EH (cell line): ENCODE results near the gene TRIM59.

Experiments used
- DNase-seq: peaks from one replicate; pipeline ENCODE4 v3.0.0-alpha.2; 2015; ENCODE audit warnings: low read depth

The TRIM59 gene

DNA sequence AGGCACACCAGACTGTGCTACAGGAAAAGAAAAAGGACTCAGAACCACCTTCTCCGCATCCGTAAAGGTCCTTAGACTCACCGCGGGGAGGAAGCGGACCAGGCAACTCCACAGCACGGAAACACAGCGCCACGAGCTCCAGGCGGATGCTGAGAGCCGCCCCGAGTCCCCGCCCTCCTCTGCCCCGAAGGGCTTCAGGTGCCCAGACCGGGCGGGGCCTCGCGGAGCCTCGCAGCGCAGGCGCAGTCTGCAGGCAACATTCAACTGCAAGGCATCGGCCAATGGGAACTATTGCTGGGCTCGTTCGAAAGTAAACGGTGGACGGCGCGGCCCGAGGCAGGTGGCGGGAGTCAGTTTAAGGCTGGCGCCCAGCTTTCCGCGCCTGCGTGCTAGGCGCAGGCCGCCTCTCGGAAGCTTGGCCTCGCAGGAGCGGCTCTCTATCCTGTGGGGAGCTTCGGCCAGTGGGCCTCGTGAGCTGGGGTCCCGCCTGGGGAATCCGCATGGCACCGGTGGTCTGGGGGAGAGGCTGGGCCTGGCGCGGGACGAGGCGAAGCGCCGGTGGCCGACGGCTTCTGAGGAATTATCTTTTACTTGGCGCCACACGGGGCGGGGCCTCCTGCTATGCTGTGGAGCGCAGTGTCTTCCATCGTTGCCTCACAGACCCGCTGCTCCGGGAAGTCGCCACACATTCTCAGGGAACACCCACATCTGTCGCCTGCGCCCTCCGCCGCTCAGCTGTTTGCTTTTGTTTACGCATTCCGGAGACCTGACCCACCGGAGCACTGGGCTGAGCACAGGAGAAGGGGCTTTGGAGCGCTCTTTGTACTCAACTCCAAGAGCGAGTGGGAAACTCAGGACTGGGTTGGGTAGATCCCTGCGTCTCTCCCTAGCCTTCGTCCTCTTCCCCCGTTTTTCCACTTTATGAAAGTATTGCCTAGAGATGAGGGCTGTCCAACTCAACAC, at the start of gene TRIM59:
Gene TRIM59 (minus strand): TSS at position 151 of the 963 bp plus-strand sequence. CDS start 10,603 bp downstream, outside the sequence.
- peak; percentile 98 for DNase-seq

- no peak for DNase-seq
These were observed 48.6 kb upstream of the TRIM59 start for GRCh38 chr3:160498202-160498601.

DNA sequence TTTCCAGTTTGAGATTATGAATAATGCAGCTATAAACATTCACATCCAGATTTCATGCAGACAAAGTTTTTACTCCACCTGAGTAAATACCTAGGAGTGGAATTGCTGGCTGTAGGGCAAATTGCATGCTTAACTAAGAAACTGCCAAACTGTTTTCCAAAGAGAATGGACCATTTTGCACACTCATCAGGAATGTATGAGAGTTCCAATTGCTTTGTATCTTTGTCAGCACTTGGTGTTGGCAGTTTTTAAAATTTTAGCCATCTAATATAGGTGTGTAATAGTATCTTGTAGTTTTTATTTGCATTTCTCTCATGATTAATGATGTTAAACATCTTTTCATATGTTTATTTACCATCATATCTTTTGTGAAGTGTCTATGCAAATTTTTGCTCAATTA, 40.6 kb upstream of the TRIM59 start:
- DNase-seq = no peak

- DNase-seq = peak; percentile 65
These were observed 36.9 kb upstream of the TRIM59 start for GRCh38 chr3:160486459-160486869.

GRCh38 chr3:160482796-160483195, 33.2 kb upstream of the TRIM59 start:
- no peak for DNase-seq

- no peak for DNase-seq
These were observed 32.3 kb upstream of the TRIM59 start for GRCh38 chr3:160481856-160482255.

DNA sequence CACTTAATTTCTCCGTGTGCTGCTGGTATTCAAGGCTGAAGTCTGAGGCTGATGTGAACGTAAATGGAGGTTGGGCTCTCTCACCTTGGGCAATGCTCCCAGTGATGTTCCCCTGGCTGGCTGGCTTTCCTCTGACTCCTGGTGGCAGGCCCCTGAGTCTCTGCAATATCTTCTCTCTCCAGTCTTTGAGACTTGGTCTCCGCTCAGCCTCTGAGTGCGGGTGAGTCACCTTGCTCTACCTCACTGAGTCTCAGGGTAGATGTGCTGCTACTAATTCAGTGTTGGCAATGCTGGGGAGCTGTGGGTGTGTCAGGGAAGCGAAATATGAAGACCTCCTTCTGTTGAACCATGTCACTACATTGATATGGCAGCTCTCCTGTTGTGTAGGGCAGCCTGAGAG, 31.3 kb upstream of the TRIM59 start:
- DNase-seq = no peak

GRCh38 chr3:160479376-160479775, 29.8 kb upstream of the TRIM59 start:
- DNase-seq = no peak

DNA sequence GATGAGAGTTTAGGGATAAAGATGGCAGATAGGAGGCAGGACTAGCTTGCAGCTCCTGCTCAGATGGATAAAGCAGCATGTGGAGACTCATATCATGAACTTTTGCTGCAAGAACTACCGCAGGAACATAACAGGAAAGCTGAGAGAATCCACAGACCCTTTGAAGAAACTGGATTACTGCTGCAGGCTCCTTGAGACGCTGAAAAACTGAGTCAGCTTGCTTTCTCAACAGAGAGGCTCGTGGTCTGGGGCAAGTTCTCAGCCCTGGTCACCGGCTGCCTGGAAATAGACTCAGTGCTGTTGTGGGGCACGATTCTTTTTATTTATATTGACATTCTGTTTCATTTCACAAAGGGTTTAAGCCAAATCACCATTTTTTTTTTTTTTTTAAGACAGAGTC, 28.8 kb upstream of the TRIM59 start:
- DNase-seq = peak; percentile 75

DNA sequence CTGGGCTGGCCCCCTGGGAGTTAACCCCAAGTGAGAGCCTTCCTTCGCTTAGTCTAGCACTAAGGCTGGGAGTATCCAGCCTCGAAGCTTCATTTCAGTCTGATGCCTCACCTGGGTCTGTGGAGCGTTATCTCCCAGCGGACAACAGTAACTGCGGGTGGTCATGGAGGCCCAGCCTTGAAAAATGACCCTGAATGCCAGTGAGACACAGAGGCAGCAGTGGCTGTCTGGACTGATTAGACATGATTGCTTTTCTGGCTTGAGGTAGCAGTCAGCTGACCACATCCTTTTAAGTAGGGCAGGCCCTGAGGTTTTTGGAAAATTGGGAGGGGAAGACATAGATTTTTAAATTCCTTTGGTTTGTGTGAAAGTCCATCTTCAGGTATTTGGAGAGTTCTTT, 28.2 kb upstream of the TRIM59 start:
- DNase-seq = peak; percentile 48

DNA sequence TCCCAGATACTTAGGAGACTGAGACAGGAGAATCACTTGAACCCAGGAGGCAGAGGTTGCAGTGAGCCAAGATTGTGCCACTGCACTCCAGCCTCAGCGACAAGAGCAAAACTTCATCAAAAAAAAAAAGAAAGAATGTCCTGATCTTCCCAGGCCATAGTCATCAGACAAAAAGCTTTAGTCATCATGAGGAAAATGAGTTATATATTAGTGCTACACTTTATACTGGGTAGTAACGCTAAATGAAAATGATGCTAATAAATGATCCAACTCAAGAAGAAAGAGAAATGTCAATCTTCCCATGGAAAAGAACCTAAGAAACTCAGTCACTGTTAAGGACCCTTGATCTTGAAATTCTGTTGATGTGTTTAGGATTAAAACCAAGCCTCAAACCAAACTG, 26.3 kb upstream of the TRIM59 start:
- DNase-seq = peak; percentile 47

- DNase-seq = no peak
These were observed 25.6 kb upstream of the TRIM59 start for GRCh38 chr3:160475153-160475552.

DNA sequence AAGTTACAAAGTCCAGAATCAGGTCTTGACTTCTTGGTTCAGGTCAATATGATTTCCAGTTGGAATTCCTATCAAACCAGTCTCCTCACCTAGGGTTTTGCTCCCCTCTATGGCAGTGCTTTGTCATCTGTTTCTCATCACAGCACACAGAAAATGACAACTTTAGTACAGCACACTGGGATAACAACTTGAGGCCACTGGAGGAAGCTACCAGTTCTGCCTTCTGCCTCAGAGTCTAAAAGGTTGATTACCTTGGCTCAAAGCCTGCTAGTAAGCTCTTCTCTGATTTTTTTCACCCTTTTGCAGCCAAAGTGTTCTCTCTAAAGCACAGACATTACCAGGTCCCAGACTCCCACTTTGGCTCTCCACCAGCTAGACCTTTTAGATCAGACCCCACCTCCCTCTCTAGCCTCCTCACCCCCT, 24.8 kb upstream of the TRIM59 start:
- peak; percentile 76 for DNase-seq

GRCh38 chr3:160473978-160474377, 24.4 kb upstream of the TRIM59 start:
- DNase-seq = peak; percentile 98

DNA sequence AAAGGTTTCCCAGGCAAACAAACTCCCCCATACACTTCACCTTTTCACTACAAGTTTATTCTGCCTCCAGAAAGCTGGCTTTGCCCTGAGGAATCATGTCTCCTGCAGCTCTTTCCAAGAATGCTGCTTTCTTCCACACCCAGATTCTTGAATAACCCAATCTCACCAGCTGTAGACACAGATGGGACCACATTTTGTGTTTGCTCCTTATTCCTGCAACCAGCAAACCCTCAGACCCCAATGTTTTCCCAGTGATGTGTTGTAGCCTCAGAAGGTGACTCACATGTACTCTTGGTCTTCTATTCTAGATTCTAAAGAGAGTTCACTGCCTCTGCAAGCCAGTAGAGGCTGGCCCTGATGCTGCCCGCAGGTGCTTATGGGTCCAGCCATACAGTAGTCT, 23.6 kb upstream of the TRIM59 start:
- peak; percentile 94 for DNase-seq

GRCh38 chr3:160472344-160472743, 22.8 kb upstream of the TRIM59 start:
- no peak for DNase-seq

DNA sequence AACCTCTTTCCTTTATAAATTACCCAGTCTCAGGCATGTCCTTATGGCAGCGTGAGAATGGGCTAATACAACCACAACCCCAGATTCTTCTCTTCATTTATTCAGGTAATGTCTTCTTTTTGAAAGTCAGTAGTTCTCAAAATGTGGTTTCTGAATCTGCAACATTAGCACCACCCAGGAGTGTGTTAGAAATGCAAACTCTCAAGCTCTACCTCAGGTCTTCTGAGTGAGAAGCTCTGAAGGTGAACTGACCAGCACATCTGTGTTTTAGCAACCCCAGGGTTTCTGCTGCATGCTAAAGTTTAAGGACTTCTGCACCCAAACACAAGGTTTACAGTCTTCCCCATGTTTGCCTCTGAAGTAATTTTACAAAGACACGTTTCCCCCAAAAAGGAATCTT, 22.3 kb upstream of the TRIM59 start:
- no peak for DNase-seq

- DNase-seq = no peak
These were observed 20.6 kb upstream of the TRIM59 start for GRCh38 chr3:160470181-160470580.

DNA sequence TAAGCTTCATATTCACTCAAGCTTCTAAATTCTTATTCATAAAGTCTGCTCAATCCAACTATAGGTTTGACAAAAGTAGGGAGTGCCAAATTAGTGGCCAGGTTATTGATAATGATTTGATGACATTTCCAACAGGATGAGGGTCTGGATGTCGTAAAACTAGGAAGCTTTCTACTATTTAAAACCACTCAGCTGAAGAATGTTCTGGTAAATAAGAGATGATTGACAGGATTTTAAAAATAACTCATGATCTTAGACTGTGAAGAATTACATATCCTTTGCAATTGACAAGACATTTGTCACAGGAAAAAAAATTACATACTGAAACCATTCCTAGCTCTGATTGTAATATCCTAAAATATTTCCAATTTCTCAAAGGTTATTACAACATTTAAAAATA, 15.4 kb upstream of the TRIM59 start:
- no peak for DNase-seq

DNA sequence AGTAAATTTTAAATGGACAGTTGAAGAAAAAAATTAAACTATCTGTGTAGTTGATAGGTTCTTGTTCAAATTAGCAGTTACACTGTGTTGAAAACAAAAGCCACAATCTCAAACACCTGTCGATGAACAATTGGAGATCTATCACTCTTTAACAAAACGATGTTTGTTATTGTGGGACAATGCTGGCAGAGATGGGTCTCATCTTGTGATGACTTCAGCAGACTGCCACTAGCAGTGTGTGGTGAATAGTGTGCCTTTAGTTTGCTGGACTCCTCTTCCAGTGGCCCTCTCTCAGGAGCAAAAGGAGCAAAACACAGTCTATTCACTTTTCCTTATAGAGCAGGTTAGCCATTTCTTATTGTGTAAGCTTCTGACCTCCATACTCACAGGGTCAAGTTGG, 14.7 kb upstream of the TRIM59 start:
- DNase-seq = no peak

DNA sequence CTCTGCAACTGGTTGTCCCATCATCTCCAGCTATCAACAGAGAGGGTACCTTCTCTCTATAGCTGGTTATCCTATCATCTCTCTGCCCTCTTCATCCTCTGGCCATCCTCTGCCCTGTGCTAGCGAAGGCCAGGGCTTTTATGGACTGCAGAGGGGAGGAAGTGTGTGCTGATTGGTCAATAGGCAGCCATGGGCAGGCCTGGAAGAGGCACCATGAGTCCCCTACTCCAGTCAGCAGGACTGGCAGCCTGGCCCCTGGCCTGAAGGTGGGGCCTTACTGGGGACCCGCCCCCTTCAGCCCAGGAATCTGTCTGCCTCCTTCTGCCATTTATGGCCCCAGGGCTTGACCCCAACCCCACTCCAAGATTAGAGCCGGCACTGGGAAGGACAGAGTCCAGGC, 10.4 kb upstream of the TRIM59 start:
- DNase-seq = no peak

DNA sequence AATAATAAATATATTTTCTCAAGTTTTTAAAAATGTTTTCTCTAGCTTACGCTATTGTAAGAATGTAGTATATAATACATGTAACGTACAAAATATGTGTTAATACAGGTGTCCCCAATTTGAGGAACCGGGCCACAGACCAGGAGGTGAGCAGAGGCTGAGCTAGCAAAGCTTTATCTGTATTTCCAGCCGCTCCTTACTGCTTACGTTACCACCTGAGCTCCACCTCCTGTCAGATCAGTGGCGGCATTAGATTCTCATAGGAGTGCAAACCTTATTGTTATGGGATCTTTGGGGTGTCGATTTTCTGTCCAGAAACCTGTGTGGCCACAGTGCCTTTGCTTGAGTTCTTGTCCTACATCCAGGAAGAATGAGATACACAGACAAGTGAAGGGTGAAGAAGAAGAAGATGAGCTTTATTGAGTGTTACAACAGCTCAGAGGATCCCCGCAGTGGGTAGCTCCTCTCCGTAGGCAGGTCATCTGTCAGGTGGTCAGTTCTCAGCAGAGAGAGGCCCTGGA, 9.9 kb upstream of the TRIM59 start:
- DNase-seq = no peak

DNA sequence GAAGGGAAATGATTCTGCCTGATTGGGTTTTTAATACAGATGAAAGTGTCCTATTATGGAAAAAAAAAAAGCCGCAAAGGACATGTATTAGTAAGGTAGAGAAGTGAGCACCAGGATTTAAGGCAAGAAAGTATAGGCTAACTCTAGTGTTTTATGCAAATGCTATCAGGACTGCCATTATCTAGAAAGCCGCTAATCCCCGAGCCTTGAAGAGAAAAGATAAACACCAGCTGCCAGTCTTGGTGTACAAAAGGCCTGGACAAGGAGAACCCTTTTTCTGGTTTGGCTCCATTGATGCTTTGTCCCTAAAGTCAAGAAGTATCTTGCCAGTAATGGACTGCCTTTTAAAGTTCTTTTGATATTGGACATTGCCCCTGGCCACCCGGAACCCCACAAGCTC, 8.6 kb upstream of the TRIM59 start:
- DNase-seq = no peak

DNA sequence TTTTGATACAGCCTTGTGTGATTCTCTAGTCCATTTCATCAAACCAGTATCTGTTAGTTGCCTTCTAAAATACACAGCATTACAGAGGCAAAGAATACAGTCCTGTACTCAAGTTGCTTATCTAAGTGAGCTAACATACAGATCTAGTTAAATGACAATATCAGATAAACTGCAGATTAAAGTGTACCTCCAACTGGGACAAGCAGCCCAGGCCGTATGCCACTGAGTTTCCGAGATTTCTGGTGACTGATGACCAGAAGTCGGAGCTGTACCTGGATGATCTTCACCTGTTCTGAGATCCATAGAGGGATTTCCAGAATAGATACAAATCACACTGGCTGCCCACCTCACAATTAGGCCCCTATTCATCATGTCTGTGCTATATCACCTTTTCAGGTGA, 6.3 kb upstream of the TRIM59 start:
- DNase-seq = no peak
